GM12878 (cell line): ENCODE results near the gene CENPS. TPM values are rescaled to one million over a fixed set of nuclear protein-coding genes. Genes with fewer than 3 reads are reported as not detected.

Source experiments
- ATAC-seq: fragments of 200-7000 bp; cut with Tn5 transposase; 3 replicates; pipeline ENCODE4 v1.9.1; 2020; ENCODE audit warnings: mild to moderate bottlenecking, moderate library complexity
- BruUV-seq: library from RNA; stranded (reverse); fragments of 400-500 nt; replicated peaks from 2 replicates; lab custom pipeline; 2021; lab: Mats Ljungman, UMichigan
- CTCF ChIA-PET: fragments of 300-600 bp; sonication (Branson Sonifier 250); formaldehyde crosslinking; extraction: SDS; loops from one replicate; lab custom pipeline; 2021; ENCODE audit warnings: inconsistent platforms; lab: Yijun Ruan, JAX
- POLR2A ChIA-PET: fragments of 350-600 bp; formaldehyde crosslinking; extraction: SDS; loops from one replicate; lab custom pipeline; 2021; ENCODE audit warnings: inconsistent platforms; lab: Charles Lee
- RAD21 ChIA-PET: fragments of 300-600 bp; sonication (Branson Sonifier 250); formaldehyde crosslinking; loops from one replicate; lab custom pipeline; 2023; ENCODE audit warnings: antibody characterized with exemption; ENCODE audit not compliant: unreplicated experiment; lab: Charles Lee
- SMC1A ChIA-PET: fragments of 300-600 bp; sonication (Branson Sonifier 250); formaldehyde crosslinking; loops from one replicate; lab custom pipeline; 2023; ENCODE audit not compliant: unreplicated experiment, uncharacterized antibody; lab: Charles Lee
- DNase-seq: peaks from one replicate; pipeline ENCODE4 v3.0.0-alpha.2; 2011; ENCODE audit warnings: low read depth, low spot score
- FAIRE-seq: peaks from 3 replicates; lab custom pipeline; 2011; peaks lifted over from hg19 to GRCh38; lab: Jason Lieb, UNC
- H2AFZ ChIP-seq: 2 replicates; pipeline ENCODE4 v1.6.0; 2011; ENCODE audit warnings: low read depth, low read length, control low read depth; ENCODE audit not compliant: control insufficient read depth
- H3K27ac ChIP-seq: 2 replicates; pipeline ENCODE4 v1.5.1; 2011; ENCODE audit warnings: control low read depth; ENCODE audit not compliant: control insufficient read depth, insufficient read depth
- H3K27me3 ChIP-seq, 2 experiments: replicated peaks in 1 of 2; 2 replicates each; pipeline versions ENCODE4 v1.6.0 to v1.6.1; 2011; ENCODE audit warnings: low read length in 1 of 2; ENCODE audit not compliant: control insufficient read depth in 2 of 2, insufficient read depth in 2 of 2
- H3K36me3 ChIP-seq, 2 experiments: 2 replicates each; pipeline ENCODE4 v1.5.1; 2011; ENCODE audit warnings: low read length in 1 of 2; ENCODE audit not compliant: control insufficient read depth in 2 of 2, insufficient read depth in 2 of 2
- H3K4me1 ChIP-seq: 2 replicates; pipeline ENCODE4 v1.6.1; 2011; ENCODE audit warnings: mild to moderate bottlenecking, low read length, moderate library complexity, mixed read lengths; ENCODE audit not compliant: control insufficient read depth, insufficient read depth
- H3K4me2 ChIP-seq: 2 replicates; pipeline ENCODE4 v1.6.0; 2011; ENCODE audit warnings: control low read depth; ENCODE audit not compliant: control insufficient read depth, insufficient read depth
- H3K4me3 ChIP-seq: fragments of 200-600 bp; sonication (generic); 2 replicates; pipeline ENCODE4 v1.5.1; 2016
- H3K79me2 ChIP-seq: 2 replicates; pipeline ENCODE4 v1.6.0; 2011; ENCODE audit warnings: low read length; ENCODE audit not compliant: control insufficient read depth, insufficient read depth
- H3K9ac ChIP-seq: 2 replicates; pipeline ENCODE4 v1.8.0; 2011; ENCODE audit warnings: low read length, control low read depth, mixed read lengths; ENCODE audit not compliant: control insufficient read depth, insufficient read depth
- H3K9me3 ChIP-seq: replicated peaks from 3 replicates; pipeline ENCODE4 v1.5.1; 2011; ENCODE audit warnings: mild to moderate bottlenecking, low read length; ENCODE audit not compliant: control insufficient read depth, insufficient read depth
- H4K20me1 ChIP-seq: 2 replicates; pipeline ENCODE4 v1.6.0; 2011; ENCODE audit not compliant: control insufficient read depth, insufficient read depth
- EED ChIP-seq: sonication (generic); IDR thresholded peaks from 2 replicates; pipeline ENCODE4 v1.6.1; 2016; ENCODE audit warnings: antibody characterized with exemption, low read depth
- ESRRA ChIP-seq: IDR thresholded peaks from 2 replicates; pipeline ENCODE4 v1.6.1; 2012; ENCODE audit warnings: mild to moderate bottlenecking, low read length, improper control_type of control experiment
- HDGF ChIP-seq: fragments of 450-650 bp; IDR thresholded peaks from 2 replicates; pipeline ENCODE4 v1.6.1; 2016; ENCODE audit warnings: antibody characterized with exemption
- IKZF1 ChIP-seq: fragments of 450-650 bp; conservative IDR thresholded peaks from 2 replicates; pipeline ENCODE4 v1.6.1; 2017; ENCODE audit warnings: antibody characterized with exemption, mild to moderate bottlenecking
- MEF2A ChIP-seq: IDR thresholded peaks from 2 replicates; pipeline ENCODE4 v1.6.1; 2011; ENCODE audit warnings: low read depth, mild to moderate bottlenecking, low read length, moderate library complexity; ENCODE audit not compliant: insufficient read depth
- POLR2AphosphoS2 ChIP-seq: IDR thresholded peaks from 2 replicates; pipeline ENCODE4 v1.6.1; 2011; ENCODE audit warnings: low read depth, mild to moderate bottlenecking, low read length, improper control_type of control experiment, moderate library complexity
- RCOR1 ChIP-seq: conservative IDR thresholded peaks from 2 replicates; pipeline ENCODE4 v1.6.1; 2012; ENCODE audit warnings: low read depth, low read length, improper control_type of control experiment
- SPI1 ChIP-seq: IDR thresholded peaks from 2 replicates; pipeline ENCODE4 v1.6.1; 2011; ENCODE audit warnings: low read depth, mild to moderate bottlenecking, low read length, moderate library complexity, borderline replicate concordance; ENCODE audit not compliant: insufficient read depth
- STAT3 ChIP-seq: IDR thresholded peaks from 2 replicates; pipeline ENCODE4 v1.6.1; 2011; ENCODE audit warnings: low read depth, low read length, improper control_type of control experiment
- TAF1 ChIP-seq: IDR thresholded peaks from 2 replicates; pipeline ENCODE4 v1.6.1; 2011; ENCODE audit warnings: mild to moderate bottlenecking, low read depth, low read length, borderline replicate concordance
- YY1 ChIP-seq: IDR thresholded peaks from 2 replicates; pipeline ENCODE4 v1.6.1; 2011; ENCODE audit warnings: low read depth, mild to moderate bottlenecking, low read length
- ZNF687 ChIP-seq: fragments of 450-650 bp; IDR thresholded peaks from 2 replicates; pipeline ENCODE4 v1.6.1; 2017; ENCODE audit warnings: mild to moderate bottlenecking, moderate library complexity
- WGBS: methylation state at CpG from one replicate; pipeline ENCODE4 v1.1.6; 2016; ENCODE audit warnings: low lambda C conversion rate; ENCODE audit not compliant: insufficient replicate concordance, insufficient coverage; ENCODE audit errors: missing lambda C conversion rate; 5-methylcytosine and 5-hydroxymethylcytosine counted together
- in situ Hi-C: fragments of 300-500 bp; cut with MboI; formaldehyde crosslinking; loops from 9 replicates; pipeline ENCODE4 v1.14.3; 2018; ENCODE audit warnings: mixed read lengths
- intact Hi-C: fragments of 100-400 bp; cut with micrococcal nuclease; formaldehyde crosslinking; loops from one replicate; pipeline ENCODE4 v1.14.2; 2022; ENCODE audit not compliant: unreplicated experiment
- polyA plus RNA-seq, 11 experiments: library from polyadenylated mRNA; depleted of rRNA in 4 of 11; unstranded in 6 of 11; stranded (reverse) in 5 of 11; fragments of >200 nt; fragmentation: Nextera tagmentation in 4 of 11; fragmentation: Illumina TruSeq in 1 of 11; extraction: Ambion mirVana in 4 of 11; extraction: Trizol in 1 of 11; gene quantifications; 1 replicate in 1 of 11; 2 replicates in 10 of 11; pipeline versions ENCODE4 v1.2.1 to v1.2.3, GENCODE V29; 2011 to 2016; ENCODE audit warnings: inconsistent platforms in 2 of 11, missing spikeins in 2 of 11, low read depth in 1 of 11
- total RNA-seq, 4 experiments: library from RNA; depleted of rRNA in 3 of 4; stranded (reverse); fragments of >200 nt in 3 of 4; fragmentation: Illumina TruSeq in 1 of 4; extraction: Trizol in 1 of 4; gene quantifications; 2 replicates each; pipeline versions ENCODE4 v1.2.1 to v1.2.3, GENCODE V29; 2013 to 2021

Gene CENPS
- total and polyA plus RNA-seq, 10 of the 15 experiments (the other 5 are each of a cell fraction or from before 2014, with no cell fraction given) = 9.4 to 51.7 (median 16.7) TPM

GRCh38 chr1:10444248-10444647 is 14.0 kb downstream of the CENPS start:
- Histone ChIP-seq H4K20me1 (no peaks in the 10 kb centered on the region), H3K4me3 (no peak overlapping the region), H3K4me1 (no peaks in the 10 kb centered on the region), H3K79me2 (no peaks in the 10 kb centered on the region), H3K9ac (no peak overlapping the region), H3K4me2 (no peak overlapping the region), H3K27ac (no peak overlapping the region), H3K36me3 (no peaks in the 10 kb centered on the region; a peak in 1 of 4 replicates), H3K27me3 (no peaks in the 10 kb centered on the region), H3K9me3 (no peaks in the 10 kb centered on the region), H2AFZ (no peak overlapping the region)
- intact Hi-C loops (no loop called here), in situ Hi-C loops (no loop called here)
- DNase-seq (no peak), FAIRE-seq (no peak), ATAC-seq (no peak)
- CTCF ChIA-PET = interaction anchor here (3.0 kb wide), 1 partner anchor 51 kb away, joined by 16 read pairs; no protein-coding TSS in a partner anchor
- no peak for TF ChIP-seq STAT3
- TF ChIP-seq MEF2A = no peak
- TF ChIP-seq RCOR1 = no peak
- TF ChIP-seq YY1 = no peak
- TF ChIP-seq IKZF1 = no peak
- TF ChIP-seq SPI1 = no peak
- TF ChIP-seq ESRRA = no peak
- no peak for TF ChIP-seq TAF1
- no peak for TF ChIP-seq POLR2AphosphoS2
- no peak for TF ChIP-seq ZNF687
- no peak for TF ChIP-seq HDGF
- TF ChIP-seq EED = no peak
- RAD21 ChIA-PET = no interaction called here
- BruUV-seq = no TSS peak
- 98% methylated on average over 6 of the region's 6 CpGs for WGBS
- SMC1A ChIA-PET = interaction anchor here (1.0 kb wide), 1 partner anchor 13 kb away, joined by 3 read pairs; no protein-coding TSS in a partner anchor
- POLR2A ChIA-PET = interaction anchor here (0.6 kb wide), 1 partner anchor 207 kb away, joined by 3 read pairs; no protein-coding TSS in a partner anchor
